Ascending aorta (tissue), 2 donors: ENCODE data around the gene E4F1. TPM values are rescaled to one million over a fixed set of nuclear protein-coding genes. Genes with fewer than 3 reads are reported as not detected.

Experiments used
- DNase-seq, 2 donors: peaks; one replicate each; pipeline ENCODE4 v3.0.0-alpha.2; 2019; ENCODE audit warnings: low spot score in 2 of 2
- H3K27ac ChIP-seq, 2 donors: fragments of 200-600 bp; sonication (generic); one replicate each; pipeline ENCODE4 v1.5.1; 2016 to 2017; ENCODE audit warnings: mild to moderate bottlenecking in 1 of 2
- H3K27me3 ChIP-seq: fragments of 200-600 bp; sonication (generic); one replicate; pipeline ENCODE4 v1.5.1; 2017
- H3K36me3 ChIP-seq, 2 donors: fragments of 200-600 bp; sonication (generic); one replicate each; pipeline ENCODE4 v1.5.1; 2016
- H3K4me1 ChIP-seq, 2 donors: fragments of 200-600 bp; sonication (generic); one replicate each; pipeline ENCODE4 v1.5.1; 2016 to 2017; ENCODE audit warnings: mild to moderate bottlenecking in 1 of 2
- H3K4me3 ChIP-seq, 2 donors: fragments of 200-600 bp; sonication (generic); one replicate each; pipeline ENCODE4 v1.5.1; 2016 to 2017; ENCODE audit warnings: mild to moderate bottlenecking in 1 of 2
- H3K9me3 ChIP-seq, 2 donors: fragments of 200-600 bp; sonication (generic); one replicate each; pipeline ENCODE4 v1.5.1; 2016
- CTCF ChIP-seq, 3 experiments: fragments of 200-600 bp in 2 of 3; fragments of 450-650 bp in 1 of 3; sonication (generic) in 2 of 3; IDR thresholded peaks; one replicate each; pipeline ENCODE4 v1.5.1; 2016 to 2019; ENCODE audit warnings: antibody characterized with exemption in 3 of 3, mild to moderate bottlenecking in 1 of 3, moderate library complexity in 1 of 3
- intact Hi-C: fragments of 100-400 bp; cut with DNase I; formaldehyde crosslinking; loops from one replicate; pipeline ENCODE4 v1.15.1; 2023
- total RNA-seq: library from RNA; depleted of rRNA; stranded (reverse); fragments of >200 nt; gene quantifications from one replicate; pipeline ENCODE4 v1.1.0, GENCODE V29; 2016

The E4F1 gene, protein sequence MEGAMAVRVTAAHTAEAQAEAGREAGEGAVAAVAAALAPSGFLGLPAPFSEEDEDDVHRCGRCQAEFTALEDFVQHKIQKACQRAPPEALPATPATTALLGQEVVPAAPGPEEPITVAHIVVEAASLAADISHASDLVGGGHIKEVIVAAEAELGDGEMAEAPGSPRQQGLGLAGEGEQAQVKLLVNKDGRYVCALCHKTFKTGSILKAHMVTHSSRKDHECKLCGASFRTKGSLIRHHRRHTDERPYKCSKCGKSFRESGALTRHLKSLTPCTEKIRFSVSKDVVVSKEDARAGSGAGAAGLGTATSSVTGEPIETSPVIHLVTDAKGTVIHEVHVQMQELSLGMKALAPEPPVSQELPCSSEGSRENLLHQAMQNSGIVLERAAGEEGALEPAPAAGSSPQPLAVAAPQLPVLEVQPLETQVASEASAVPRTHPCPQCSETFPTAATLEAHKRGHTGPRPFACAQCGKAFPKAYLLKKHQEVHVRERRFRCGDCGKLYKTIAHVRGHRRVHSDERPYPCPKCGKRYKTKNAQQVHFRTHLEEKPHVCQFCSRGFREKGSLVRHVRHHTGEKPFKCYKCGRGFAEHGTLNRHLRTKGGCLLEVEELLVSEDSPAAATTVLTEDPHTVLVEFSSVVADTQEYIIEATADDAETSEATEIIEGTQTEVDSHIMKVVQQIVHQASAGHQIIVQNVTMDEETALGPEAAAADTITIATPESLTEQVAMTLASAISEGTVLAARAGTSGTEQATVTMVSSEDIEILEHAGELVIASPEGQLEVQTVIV
- 39.7 TPM for total RNA-seq

DNA sequence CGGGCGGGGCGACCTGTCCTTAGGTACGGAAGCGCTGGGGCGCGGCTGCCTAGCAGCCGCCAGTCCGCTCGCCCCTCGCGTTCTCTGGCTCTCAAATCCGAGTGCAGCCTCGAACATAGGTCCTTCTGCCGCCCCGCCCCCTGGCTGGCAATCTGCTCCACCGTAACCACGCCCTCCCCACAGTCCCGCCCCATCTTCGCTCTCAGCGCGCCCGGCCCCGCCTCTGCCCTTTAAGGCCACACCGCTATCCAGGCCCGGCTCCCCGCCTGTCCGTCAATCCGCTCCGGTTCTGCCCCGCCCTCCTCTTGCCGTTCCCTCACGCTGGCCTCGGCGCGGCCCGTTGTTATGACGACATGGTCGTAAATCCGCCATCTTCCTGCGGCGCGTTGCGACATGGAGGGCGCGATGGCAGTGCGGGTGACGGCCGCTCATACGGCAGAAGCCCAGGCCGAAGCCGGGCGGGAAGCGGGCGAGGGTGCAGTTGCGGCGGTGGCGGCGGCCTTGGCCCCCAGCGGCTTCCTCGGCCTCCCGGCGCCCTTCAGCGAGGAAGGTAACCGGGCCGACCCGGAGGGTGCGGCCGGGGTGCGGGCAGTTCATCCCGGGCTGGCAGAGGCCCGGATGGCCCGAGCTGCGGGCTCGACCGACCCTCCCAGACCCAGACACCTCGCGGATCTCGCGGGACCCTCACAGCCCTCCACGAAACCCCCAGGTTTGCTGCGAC is at the start of gene E4F1:
E4F1 (plus strand) TSS at position 371 of the 721 bp plus-strand sequence; CDS start at position 394, 23 bp downstream.
- DNase-seq = peak; percentile 96 to 100
- Histone ChIP-seq H3K27ac (peak within 1 kb of the TSS; percentile 80), H3K4me3 (peak within 1 kb of the TSS; percentile 89 to 92), H3K9me3 (no peaks in the 10 kb centered on the region), H3K36me3 (peaks cover 6% of the 10 kb centered on the region in 2 donors), H3K4me1 (peaks cover 4 to 15% of the 10 kb centered on the region in 2 donors), H3K27me3 (no peaks in the 10 kb centered on the region)
- no peak for TF ChIP-seq CTCF (IDR thresholded peaks at IDR 0.05)
- intact Hi-C loops = loop anchor here (1.0 to 5.0 kb wide), 7 partner anchors 8 to 397 kb away; partner anchors contain the start of genes ECI1, FAHD1, HAGH and MLST8

GRCh38 chr16:2173916-2174315 is 49.5 kb upstream of the E4F1 start:
- Histone ChIP-seq H3K9me3 (no peaks in the 10 kb centered on the region), H3K27ac (no peak overlapping the region)
- intact Hi-C loops = no loop called here

GRCh38 chr16:2174396-2175131 is 48.8 kb upstream of the E4F1 start:
- Histone ChIP-seq H3K36me3 (peaks cover 45 to 78% of the 10 kb centered on the region in 2 donors), H3K4me1 (no peaks in the 10 kb centered on the region), H3K4me3 (no peak overlapping the region), H3K27me3 (no peaks in the 10 kb centered on the region), H3K27ac (no peak overlapping the region), H3K9me3 (no peaks in the 10 kb centered on the region)
- intact Hi-C loops = no loop called here
- DNase-seq = no peak
- no peak for TF ChIP-seq CTCF (IDR thresholded peaks at IDR 0.05)

More at GRCh38 chr16:2173916-2174315, 49.5 kb upstream of the E4F1 start:
- Histone ChIP-seq H3K4me3 (no peak overlapping the region), H3K4me1 (no peaks in the 10 kb centered on the region), H3K27me3 (no peaks in the 10 kb centered on the region), H3K36me3 (peaks cover 45 to 82% of the 10 kb centered on the region in 2 donors)
- TF ChIP-seq CTCF (IDR thresholded peaks at IDR 0.05) = no peak
- DNase-seq = no peak

DNA sequence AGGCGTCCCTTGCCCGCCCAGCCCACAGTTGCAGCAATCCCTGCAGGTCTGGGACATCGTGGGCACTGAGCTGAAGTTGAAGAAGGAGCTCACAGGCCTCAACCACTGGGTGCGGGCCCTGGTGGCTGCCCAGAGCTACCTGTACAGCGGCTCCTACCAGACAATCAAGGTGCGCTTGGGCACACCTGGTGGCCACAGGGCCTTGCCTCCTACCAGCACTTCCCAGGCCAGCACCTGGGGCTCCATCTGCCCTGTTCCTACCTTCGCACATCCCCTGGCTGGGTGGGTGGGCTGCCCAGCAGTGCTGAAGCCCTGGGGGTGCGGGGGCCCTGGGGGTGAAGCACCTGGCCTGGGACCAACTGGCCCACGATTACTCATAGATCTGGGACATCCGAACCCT is 47.9 kb upstream of the E4F1 start:
- no peak for DNase-seq
- Histone ChIP-seq H3K4me3 (no peak overlapping the region), H3K36me3 (peaks cover 43 to 76% of the 10 kb centered on the region in 2 donors), H3K27ac (no peak overlapping the region), H3K27me3 (no peaks in the 10 kb centered on the region), H3K9me3 (no peaks in the 10 kb centered on the region), H3K4me1 (no peaks in the 10 kb centered on the region)
- intact Hi-C loops = no loop called here
- no peak for TF ChIP-seq CTCF (IDR thresholded peaks at IDR 0.05)

- DNase-seq = no peak
- H3K27me3 ChIP-seq = no peaks in the 10 kb centered on the region
- intact Hi-C loops = no loop called here
- TF ChIP-seq CTCF (IDR thresholded peaks at IDR 0.05) = no peak
- H3K27ac ChIP-seq = no peak overlapping the region
- no peaks in the 10 kb centered on the region for H3K4me1 ChIP-seq
- peaks cover 43 to 71% of the 10 kb centered on the region in 2 donors for H3K36me3 ChIP-seq
- no peak overlapping the region for H3K4me3 ChIP-seq
- H3K9me3 ChIP-seq = no peaks in the 10 kb centered on the region
Measured at GRCh38 chr16:2176047-2176446, 47.3 kb upstream of the E4F1 start.
